HG02981 (cell line): ENCODE results near the gene JDP2.

ENCODE experiments used
- ATAC-seq: cut with Tn5 transposase; IDR thresholded peaks from one replicate; pipeline ENCODE4 v1.9.1; 2021; ENCODE audit warnings: mild to moderate bottlenecking, moderate library complexity; ENCODE audit not compliant: unreplicated experiment

The JDP2 gene

GRCh38 chr14:75511201-75511600 lies 83.4 kb downstream of the JDP2 start:
- no peak for ATAC-seq

- ATAC-seq: peak; percentile 27
These were observed 86.3 kb downstream of the JDP2 start for GRCh38 chr14:75513911-75514672.

- peak; percentile 38 for ATAC-seq
These were observed 87.1 kb downstream of the JDP2 start for GRCh38 chr14:75514673-75515628.

- peak; percentile 61 for ATAC-seq
These were observed 87.8 kb downstream of the JDP2 start for GRCh38 chr14:75515629-75515996.

GRCh38 chr14:75518625-75519024 lies 90.8 kb downstream of the JDP2 start:
- ATAC-seq: no peak

- ATAC-seq: no peak
These were observed 91.6 kb downstream of the JDP2 start for GRCh38 chr14:75519394-75519793.

GRCh38 chr14:75519826-75520728 lies 92.3 kb downstream of the JDP2 start:
- no peak for ATAC-seq

GRCh38 chr14:75520852-75521251 lies 93.0 kb downstream of the JDP2 start:
- ATAC-seq: no peak

- ATAC-seq: no peak
These were observed 93.8 kb downstream of the JDP2 start for GRCh38 chr14:75521415-75522199.

GRCh38 chr14:75522224-75522982 lies 94.6 kb downstream of the JDP2 start, which contains the start of gene BATF:
Gene BATF (plus strand): TSS chr14:75522469. CDS start chr14:75522683, 214 bp downstream.
- peak; percentile 63 for ATAC-seq

GRCh38 chr14:75522983-75523318 lies 95.1 kb downstream of the JDP2 start:
- ATAC-seq: no peak
